Calu3 (cell line): ENCODE results near the gene CMTM8. TPM values are rescaled to one million over a fixed set of nuclear protein-coding genes. Genes with fewer than 3 reads are reported as not detected.

ENCODE experiments used
- BruUV-seq: library from RNA; stranded (reverse); fragments of 400-500 nt; replicated peaks from 2 replicates; lab custom pipeline; 2021; lab: Mats Ljungman, UMichigan
- CTCF ChIA-PET: fragments of 300-600 bp; sonication (Branson Sonifier 250); formaldehyde crosslinking; loops from one replicate; lab custom pipeline; 2022; ENCODE audit warnings: antibody characterized with exemption; lab: Charles Lee
- DNase-seq: peaks from one replicate; pipeline ENCODE4 v3.0.0; 2022
- H3K27ac Mint-ChIP-seq: one replicate; pipeline ENCODE4 v1.8.0; 2022; ENCODE audit warnings: mixed read lengths; ENCODE audit not compliant: unreplicated experiment
- H3K27me3 Mint-ChIP-seq: one replicate; pipeline ENCODE4 v1.8.0; 2022; ENCODE audit warnings: mixed read lengths; ENCODE audit not compliant: unreplicated experiment
- H3K36me3 Mint-ChIP-seq: one replicate; pipeline ENCODE4 v1.8.0; 2022; ENCODE audit warnings: mild to moderate bottlenecking, moderate library complexity, mixed read lengths; ENCODE audit not compliant: insufficient read depth, unreplicated experiment
- H3K4me1 Mint-ChIP-seq: one replicate; pipeline ENCODE4 v1.8.0; 2022; ENCODE audit warnings: mild to moderate bottlenecking, low read depth, mixed read lengths; ENCODE audit not compliant: unreplicated experiment
- H3K4me3 Mint-ChIP-seq: one replicate; pipeline ENCODE4 v1.8.0; 2022; ENCODE audit warnings: mild to moderate bottlenecking, low read depth, moderate library complexity, mixed read lengths; ENCODE audit not compliant: unreplicated experiment
- H3K9me3 Mint-ChIP-seq: one replicate; pipeline ENCODE4 v1.8.0; 2022; ENCODE audit warnings: low read depth, mixed read lengths; ENCODE audit not compliant: unreplicated experiment
- CTCF ChIP-seq: fragments of 200-600 bp; IDR thresholded peaks from one replicate; pipeline ENCODE4 v1.8.0; 2022; ENCODE audit warnings: antibody characterized with exemption; ENCODE audit not compliant: unreplicated experiment
- intact Hi-C: fragments of 100-400 bp; cut with micrococcal nuclease; formaldehyde crosslinking; loops from one replicate; pipeline ENCODE4 v1.10.0; 2022; ENCODE audit not compliant: unreplicated experiment
- total RNA-seq: library from RNA; stranded (reverse); gene quantifications from 2 replicates; pipeline ENCODE4 v1.2.3, GENCODE V29; 2022

CMTM8 gene
- total RNA-seq, 1 experiment from 2014 or later, result 19.0 TPM

- intact Hi-C loops, result no loop called here
- no peak overlapping the region for H3K27ac Mint-ChIP-seq
- DNase-seq, result no peak
- CTCF ChIA-PET, result interaction anchor here (1.0 kb wide), 1 partner anchor 17 kb away, joined by 3 read pairs; no protein-coding TSS in a partner anchor
- no peaks in the 10 kb centered on the region for H3K36me3 Mint-ChIP-seq
- no TSS peak for BruUV-seq
- no peak for TF ChIP-seq CTCF
- H3K9me3 Mint-ChIP-seq, result no peaks in the 10 kb centered on the region
- H3K27me3 Mint-ChIP-seq, result peaks cover 20% of the 10 kb centered on the region
- H3K4me3 Mint-ChIP-seq, result no peak overlapping the region
- peaks cover 5% of the 10 kb centered on the region for H3K4me1 Mint-ChIP-seq
Measured at GRCh38 chr3:32219537-32219936, 18.9 kb upstream of the CMTM8 start.

GRCh38 chr3:32220006-32220405 lies 18.5 kb upstream of the CMTM8 start:
- no peaks in the 10 kb centered on the region for H3K36me3 Mint-ChIP-seq
- no peak overlapping the region for H3K4me3 Mint-ChIP-seq
- no peak for DNase-seq
- intact Hi-C loops, result no loop called here
- H3K27me3 Mint-ChIP-seq, result peaks cover 20% of the 10 kb centered on the region
- peaks cover 5% of the 10 kb centered on the region for H3K4me1 Mint-ChIP-seq
- no peak overlapping the region for H3K27ac Mint-ChIP-seq
- BruUV-seq, result no TSS peak
- H3K9me3 Mint-ChIP-seq, result no peaks in the 10 kb centered on the region
- CTCF ChIA-PET, result interaction anchor here (1.0 kb wide), 1 partner anchor 16 kb away, joined by 3 read pairs; no protein-coding TSS in a partner anchor
- no peak for TF ChIP-seq CTCF

- Mint-ChIP-seq H3K27me3 (peaks cover 20% of the 10 kb centered on the region), H3K27ac (no peak overlapping the region), H3K4me1 (peaks cover 18% of the 10 kb centered on the region), H3K9me3 (no peaks in the 10 kb centered on the region), H3K36me3 (no peaks in the 10 kb centered on the region), H3K4me3 (no peak overlapping the region)
- DNase-seq, result no peak
- CTCF ChIA-PET, result no interaction called here
- intact Hi-C loops, result no loop called here
- TF ChIP-seq CTCF, result no peak
- no TSS peak for BruUV-seq
Measured at GRCh38 chr3:32222950-32223349, 15.5 kb upstream of the CMTM8 start.

GRCh38 chr3:32224016-32224516 lies 14.4 kb upstream of the CMTM8 start:
- CTCF ChIA-PET, result no interaction called here
- no peak overlapping the region for H3K27ac Mint-ChIP-seq

More at GRCh38 chr3:32224016-32224516, 14.4 kb upstream of the CMTM8 start:
- Mint-ChIP-seq H3K27me3 (peaks cover 20% of the 10 kb centered on the region), H3K4me1 (peaks cover 18% of the 10 kb centered on the region), H3K9me3 (no peaks in the 10 kb centered on the region), H3K36me3 (no peaks in the 10 kb centered on the region), H3K4me3 (no peak overlapping the region)
- intact Hi-C loops, result no loop called here
- no peak for DNase-seq
- BruUV-seq, result no TSS peak
- no peak for TF ChIP-seq CTCF
